GM12878 (cell line): ENCODE data around the gene MGLL. TPM values are rescaled to one million over a fixed set of nuclear protein-coding genes. Genes with fewer than 3 reads are reported as not detected.

ENCODE experiments used
- CUX1 ChIP-seq: IDR thresholded peaks from 2 replicates; pipeline ENCODE4 v1.6.1; 2012; ENCODE audit warnings: improper control_type of control experiment, low read depth, low read length; ENCODE audit not compliant: insufficient replicate concordance
- EGR1 ChIP-seq, 2 experiments: IDR thresholded peaks; 1 replicate in 1 of 2; 2 replicates in 1 of 2; pipeline ENCODE4 v1.6.1; 2011 to 2012; ENCODE audit warnings: low read depth in 2 of 2, low read length in 2 of 2, borderline replicate concordance in 1 of 2, mild to moderate bottlenecking in 1 of 2, moderate library complexity in 1 of 2
- EZH2 ChIP-seq: IDR thresholded peaks from 2 replicates; pipeline ENCODE4 v1.6.1; 2012; ENCODE audit warnings: low read depth, mild to moderate bottlenecking, control low read depth, inconsistent platforms, low read length, borderline replicate concordance; ENCODE audit not compliant: control insufficient read depth
- FOS ChIP-seq: IDR thresholded peaks from 3 replicates; pipeline ENCODE4 v1.6.1; 2011; ENCODE audit warnings: borderline replicate concordance; ENCODE audit not compliant: insufficient read length; ENCODE audit errors: extremely low read depth
- GABPA ChIP-seq: IDR thresholded peaks from 2 replicates; pipeline ENCODE4 v1.6.1; 2014; ENCODE audit warnings: antibody characterized with exemption, low read depth, mild to moderate bottlenecking, inconsistent platforms
- HDAC2 ChIP-seq: fragments of 200-600 bp; sonication (generic); IDR thresholded peaks from 2 replicates; pipeline ENCODE4 v1.6.1; 2017
- MEF2A ChIP-seq: IDR thresholded peaks from 2 replicates; pipeline ENCODE4 v1.6.1; 2011; ENCODE audit warnings: low read depth, mild to moderate bottlenecking, low read length, moderate library complexity; ENCODE audit not compliant: insufficient read depth
- MLLT1 ChIP-seq: fragments of 450-650 bp; IDR thresholded peaks from 2 replicates; pipeline ENCODE4 v1.6.1; 2016; ENCODE audit warnings: mild to moderate bottlenecking
- MYB ChIP-seq: fragments of 150-350 bp; IDR thresholded peaks from 2 replicates; pipeline ENCODE4 v1.6.1; 2014; ENCODE audit warnings: mild to moderate bottlenecking, low read depth, low read length, borderline replicate concordance
- NRF1 ChIP-seq: conservative IDR thresholded peaks from 2 replicates; pipeline ENCODE4 v1.6.1; 2011; ENCODE audit warnings: mild to moderate bottlenecking, low read depth, low read length, improper control_type of control experiment
- POLR2AphosphoS5 ChIP-seq: IDR thresholded peaks from 2 replicates; pipeline ENCODE4 v1.6.1; 2011; ENCODE audit warnings: mild to moderate bottlenecking, low read length, inconsistent platforms
- PRDM15 ChIP-seq: fragments of 450-650 bp; formaldehyde crosslinking; IDR thresholded peaks from 2 replicates; pipeline ENCODE4 v1.4.0; 2020; ENCODE audit warnings: mild to moderate bottlenecking, moderate library complexity
- RFX5 ChIP-seq: IDR thresholded peaks from 2 replicates; pipeline ENCODE4 v1.6.1; 2011; ENCODE audit warnings: low read depth, low read length, improper control_type of control experiment
- SREBF1 ChIP-seq: IDR thresholded peaks from 2 replicates; pipeline ENCODE4 v1.6.1; 2012; ENCODE audit warnings: mild to moderate bottlenecking, low read length
- TARDBP ChIP-seq: IDR thresholded peaks from 2 replicates; pipeline ENCODE4 v1.6.1; 2016; ENCODE audit warnings: borderline replicate concordance
- ZNF592 ChIP-seq: fragments of 450-650 bp; IDR thresholded peaks from 2 replicates; pipeline ENCODE4 v1.6.1; 2017; ENCODE audit warnings: mild to moderate bottlenecking, moderate library complexity
- polyA plus RNA-seq, 11 experiments: library from polyadenylated mRNA; depleted of rRNA in 4 of 11; unstranded in 6 of 11; stranded (reverse) in 5 of 11; fragments of >200 nt; fragmentation: Nextera tagmentation in 4 of 11; fragmentation: Illumina TruSeq in 1 of 11; extraction: Ambion mirVana in 4 of 11; extraction: Trizol in 1 of 11; gene quantifications; 1 replicate in 1 of 11; 2 replicates in 10 of 11; pipeline versions ENCODE4 v1.2.1 to v1.2.3, GENCODE V29; 2011 to 2016; ENCODE audit warnings: inconsistent platforms in 2 of 11, missing spikeins in 2 of 11, low read depth in 1 of 11
- total RNA-seq, 4 experiments: library from RNA; depleted of rRNA in 3 of 4; stranded (reverse); fragments of >200 nt in 3 of 4; fragmentation: Illumina TruSeq in 1 of 4; extraction: Trizol in 1 of 4; gene quantifications; 2 replicates each; pipeline versions ENCODE4 v1.2.1 to v1.2.3, GENCODE V29; 2013 to 2021

The MGLL gene
- total and polyA plus RNA-seq, 10 of the 15 experiments (the other 5 are each of a cell fraction or from before 2014, with no cell fraction given), result 44.9 to 177 (median 72.9) TPM

DNA sequence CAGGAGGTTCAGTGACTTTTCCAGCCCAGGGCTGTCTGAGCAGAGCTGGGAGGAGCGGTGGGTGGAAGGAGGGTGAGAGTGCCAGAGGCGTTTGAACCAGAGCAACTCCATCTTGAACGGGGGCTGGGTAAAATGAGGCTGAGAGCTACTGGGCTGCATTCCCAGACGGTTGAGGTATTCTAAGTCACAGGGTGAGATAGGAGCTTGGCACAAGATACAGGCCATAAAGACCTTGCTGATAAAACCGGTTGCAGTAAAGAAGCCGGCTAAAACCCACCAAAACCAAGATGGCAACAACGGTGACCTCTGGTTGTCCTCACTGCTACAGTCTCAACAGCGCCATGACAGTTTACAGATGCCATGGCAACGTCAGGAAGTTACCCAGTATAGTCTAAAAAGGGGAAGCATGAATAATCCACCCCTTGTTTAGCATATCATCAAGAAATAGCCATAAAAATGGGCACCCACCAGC is 89.4 kb downstream of the MGLL start (continued):
- TF ChIP-seq FOS (no peak), HDAC2 (no peak), TARDBP (no peak), NRF1 (no peak), EGR1 (IDR thresholded peaks at IDR 0.05; ENCODE audit: borderline replicate concordance in 1 of 2, low read depth in 2 of 2, low read length in 2 of 2) (no peak), POLR2AphosphoS5 (no peak), RFX5 (no peak), ZNF592 (peak; percentile 95), MEF2A (no peak), MYB (no peak), CUX1 (no peak), EZH2 (no peak), MLLT1 (peak; percentile 62; the same call in 1 of the 2 replicates), SREBF1 (no peak), GABPA (no peak), PRDM15 (CRISPR knock-in tag) (peak; percentile 85)
